HCT116 (cell line): Measurements from ENCODE around the gene MAN2B2. TPM values are rescaled to one million over a fixed set of nuclear protein-coding genes. Genes with fewer than 3 reads are reported as not detected.

Source experiments
- ATAC-seq: fragments of 200-7000 bp; cut with Tn5 transposase; 2 replicates; pipeline ENCODE4 v1.9.1; 2020; ENCODE audit warnings: mild to moderate bottlenecking, moderate library complexity
- BruUV-seq: library from RNA; stranded (reverse); fragments of 400-500 nt; replicated peaks from 2 replicates; lab custom pipeline; 2021; lab: Mats Ljungman, UMichigan
- CTCF ChIA-PET: fragments of 300-600 bp; sonication (Branson Sonifier 250); formaldehyde crosslinking; loops from one replicate; lab custom pipeline; 2021; ENCODE audit warnings: antibody characterized with exemption; lab: Charles Lee
- POLR2A ChIA-PET: fragments of 300-600, 350-600 bp; sonication (Branson Sonifier 250); formaldehyde crosslinking; loops from one replicate; lab custom pipeline; 2021; ENCODE audit warnings: antibody characterized with exemption; lab: Charles Lee
- RAD21 ChIA-PET, 2 experiments: fragments of 300-600 bp; sonication (Branson Sonifier 250); formaldehyde crosslinking; loops; one replicate each; lab custom pipeline; 2023; ENCODE audit warnings: low total read pairs in 2 of 2; ENCODE audit not compliant: uncharacterized antibody in 2 of 2, unreplicated experiment in 2 of 2, low non-redundant PET in 1 of 2; lab: Charles Lee
- DNase-seq: peaks from one replicate; pipeline ENCODE4 v3.0.0-alpha.2; 2010; ENCODE audit warnings: low read depth, low spot score
- H2AFZ ChIP-seq: fragments of 200-600 bp; shearing (Covaris generic), sonication (generic); 2 replicates; pipeline ENCODE4 v1.6.1; 2017; ENCODE audit warnings: low read depth, mixed run types, mixed read lengths, antibody characterized with exemption, low read length; ENCODE audit not compliant: poor library complexity, severe bottlenecking
- H3K27ac ChIP-seq: 2 replicates; pipeline ENCODE4 v1.5.1; 2012; ENCODE audit warnings: low read depth, low read length
- H3K27me3 ChIP-seq: fragments of 200-600 bp; sonication (generic); 2 replicates; pipeline ENCODE4 v1.6.1; 2016; ENCODE audit warnings: mixed run types, low read length, mixed read lengths; ENCODE audit not compliant: insufficient read depth
- H3K36me3 ChIP-seq, 2 experiments: fragments of 200-500 bp in 1 of 2; fragments of 200-600 bp in 1 of 2; sonication (Bioruptor generic) in 1 of 2; sonication (generic) in 1 of 2; 2 replicates each; pipeline versions ENCODE4 v1.5.1 to v1.6.1; 2014 to 2016; ENCODE audit warnings: low read length in 2 of 2, inconsistent platforms in 1 of 2, mixed read lengths in 1 of 2, mixed run types in 1 of 2; ENCODE audit not compliant: insufficient read depth in 2 of 2, control insufficient read depth in 1 of 2
- H3K4me1 ChIP-seq, 2 experiments: fragments of 200-600 bp in 1 of 2; sonication (generic) in 1 of 2; 2 replicates each; pipeline versions ENCODE4 v1.5.1 to v1.6.1; 2012 to 2017; ENCODE audit warnings: low read length in 2 of 2, inconsistent platforms in 1 of 2, mild to moderate bottlenecking in 1 of 2, mixed read lengths in 1 of 2, mixed run types in 1 of 2, moderate library complexity in 1 of 2; ENCODE audit not compliant: insufficient read depth in 2 of 2, control insufficient read depth in 1 of 2
- H3K4me2 ChIP-seq: fragments of 200-600 bp; sonication (generic); 2 replicates; pipeline ENCODE4 v1.6.1; 2017; ENCODE audit warnings: mixed run types, low read length, mixed read lengths
- H3K4me3 ChIP-seq, 2 experiments: fragments of 200-600 bp in 1 of 2; sonication (generic) in 1 of 2; replicated peaks in 1 of 2; 2 replicates each; pipeline ENCODE4 v1.5.1; 2011 to 2016; ENCODE audit warnings: low read length in 2 of 2, control low read depth in 1 of 2, low read depth in 1 of 2, mild to moderate bottlenecking in 1 of 2, mixed read lengths in 1 of 2, mixed run types in 1 of 2
- H3K79me2 ChIP-seq: fragments of 200-600 bp; sonication (generic); 2 replicates; pipeline ENCODE4 v1.6.1; 2017; ENCODE audit warnings: mild to moderate bottlenecking, mixed run types, low read length, moderate library complexity, mixed read lengths; ENCODE audit not compliant: insufficient read depth
- H3K9ac ChIP-seq: fragments of 200-600 bp; sonication (generic); 2 replicates; pipeline ENCODE4 v1.6.1; 2016; ENCODE audit warnings: low read length, mixed read lengths
- H3K9me2 ChIP-seq: fragments of 200-600 bp; sonication (generic), shearing (Covaris generic); 2 replicates; pipeline ENCODE4 v1.6.1; 2017; ENCODE audit warnings: mixed run types, mild to moderate bottlenecking, moderate library complexity; ENCODE audit not compliant: insufficient read depth
- H3K9me3 ChIP-seq, 2 experiments: fragments of 200-500 bp in 1 of 2; fragments of 200-600 bp in 1 of 2; sonication (Bioruptor generic) in 1 of 2; sonication (generic) in 1 of 2; 2 replicates each; pipeline ENCODE4 v1.6.1; 2014 to 2017; ENCODE audit warnings: low read length in 2 of 2, mixed read lengths in 2 of 2, inconsistent platforms in 1 of 2, low read depth in 1 of 2, mild to moderate bottlenecking in 1 of 2, mixed run types in 1 of 2, moderate library complexity in 1 of 2; ENCODE audit not compliant: control insufficient read depth in 1 of 2, insufficient read depth in 1 of 2
- H4K20me1 ChIP-seq: fragments of 200-600 bp; sonication (generic), shearing (Covaris generic); 2 replicates; pipeline ENCODE4 v1.6.1; 2017; ENCODE audit warnings: mixed run types, mild to moderate bottlenecking, moderate library complexity; ENCODE audit not compliant: insufficient read depth
- CTCF ChIP-seq, 3 experiments: fragments of 200-600 bp in 1 of 3; sonication (generic) in 1 of 3; IDR thresholded peaks in 2 of 3; conservative IDR thresholded peaks in 1 of 3; 2 replicates each; pipeline ENCODE4 v1.5.1; 2012 to 2017; ENCODE audit warnings: low read depth in 2 of 3, low read length in 2 of 3, antibody characterized with exemption in 1 of 3, borderline replicate concordance in 1 of 3, control low read depth in 1 of 3, mild to moderate bottlenecking in 1 of 3, mixed read lengths in 1 of 3, mixed run types in 1 of 3, moderate library complexity in 1 of 3; ENCODE audit not compliant: insufficient read depth in 1 of 3
- ELF1 ChIP-seq: IDR thresholded peaks from 2 replicates; pipeline ENCODE4 v1.6.1; 2012; ENCODE audit warnings: low read depth, borderline replicate concordance
- POLR2AphosphoS5 ChIP-seq: IDR thresholded peaks from 2 replicates; pipeline ENCODE4 v1.6.1; 2011; ENCODE audit warnings: mild to moderate bottlenecking, low read depth, low read length, moderate library complexity
- intact Hi-C: fragments of 100-400 bp; cut with micrococcal nuclease; formaldehyde crosslinking; loops from 2 replicates; pipeline ENCODE4 v1.10.0; 2022
- total RNA-seq: library from RNA; stranded (reverse); gene quantifications from one replicate; pipeline ENCODE4 v1.2.1, GENCODE V29; 2021; ENCODE audit not compliant: unreplicated experiment

Gene MAN2B2
- total RNA-seq, 1 experiment from 2014 or later: 18.0 TPM

DNA sequence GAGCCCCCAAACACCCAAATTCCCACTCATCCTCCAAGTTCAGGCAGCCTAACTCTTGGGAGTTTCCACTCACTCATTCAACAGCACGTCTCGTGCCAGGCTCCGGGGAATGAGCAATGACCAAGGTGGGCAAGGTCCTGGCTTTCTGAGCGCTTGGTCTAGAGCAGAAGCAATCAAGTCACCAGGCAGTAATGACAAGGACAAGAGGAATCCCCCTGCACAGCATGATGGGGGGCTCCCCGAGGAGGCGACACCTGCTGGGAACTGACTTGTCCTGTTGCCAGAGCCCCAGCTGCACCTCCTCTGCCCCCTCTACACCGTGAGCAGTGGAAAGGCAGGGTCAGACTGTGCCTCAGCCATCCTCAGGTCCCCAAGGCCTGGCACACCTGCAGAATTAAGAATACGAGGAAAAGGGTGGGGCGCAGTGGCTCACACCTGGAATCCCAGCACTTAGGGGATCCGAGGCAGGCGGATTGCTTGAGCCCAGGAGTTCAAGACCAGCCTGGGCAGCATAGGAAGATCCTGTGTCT lies 39.8 kb downstream of the MAN2B2 start:
- H3K4me2 ChIP-seq: no peak overlapping the region
- no peak overlapping the region for H3K27ac ChIP-seq
- DNase-seq: no peak
- H3K4me1 ChIP-seq: no peaks in the 10 kb centered on the region
- H3K79me2 ChIP-seq: no peaks in the 10 kb centered on the region
- RAD21 ChIA-PET: no interaction called here
- no peaks in the 10 kb centered on the region for H4K20me1 ChIP-seq
- POLR2A ChIA-PET: no interaction called here
- TF ChIP-seq POLR2AphosphoS5: no peak
- TF ChIP-seq ELF1: no peak
- H3K36me3 ChIP-seq: 0 out of 4 replicates have a peak, but pooled peaks cover 0 to 3% of the 10 kb centered on the region in 2 experiments
- intact Hi-C loops: no loop called here
- H3K4me3 ChIP-seq: no peak overlapping the region
- H3K9me2 ChIP-seq: no peaks in the 10 kb centered on the region
- no peak overlapping the region for H3K9ac ChIP-seq
- no TSS peak for BruUV-seq
- H2AFZ ChIP-seq: no peak overlapping the region
- H3K9me3 ChIP-seq: no peaks in the 10 kb centered on the region
- CTCF ChIA-PET: no interaction called here
- no peaks in the 10 kb centered on the region for H3K27me3 ChIP-seq
- ATAC-seq: no peak

- Histone ChIP-seq H3K9ac (no peak overlapping the region), H4K20me1 (no peaks in the 10 kb centered on the region), H3K27me3 (no peaks in the 10 kb centered on the region), H3K9me2 (no peaks in the 10 kb centered on the region), H3K4me1 (no peaks in the 10 kb centered on the region), H3K27ac (no peak overlapping the region), H3K9me3 (no peaks in the 10 kb centered on the region), H3K36me3 (0 out of 4 replicates have a peak, but pooled peaks cover 0 to 3% of the 10 kb centered on the region in 2 experiments), H3K79me2 (no peaks in the 10 kb centered on the region), H3K4me2 (no peak overlapping the region), H3K4me3 (no peak overlapping the region), H2AFZ (no peak overlapping the region)
- ChIA-PET POLR2A (no interaction called here), CTCF (no interaction called here), RAD21 (no interaction called here)
- TF ChIP-seq CTCF (IDR thresholded peaks at IDR 0.05 in 2 of 3, conservative IDR thresholded peaks at IDR 0.05 in 1 of 3; ENCODE audit: borderline replicate concordance in 1 of 3, insufficient read depth in 1 of 3, low read depth in 2 of 3, low read length in 2 of 3) (peak in 1 of 3 experiments; percentile 10; a peak in 1 of 6 replicates), ELF1 (no peak)
- DNase-seq (no peak), ATAC-seq (no peak)
- BruUV-seq: no TSS peak
- intact Hi-C loops: no loop called here
These were observed 41.4 kb downstream of the MAN2B2 start for GRCh38 chr4:6616087-6616995.
